Measurements from ENCODE around the gene KAT8. TPM values are rescaled to one million over a fixed set of nuclear protein-coding genes. Genes with fewer than 3 reads are reported as not detected.
A peak's percentile ranks its signal among the peaks of the same experiment; 100 is the strongest.

The KAT8 gene
- total and polyA plus RNA-seq, 2 of the 13 experiments (the other 11 are each of a cell fraction or from before 2014, with no cell fraction given) = 79.0 to 84.2 TPM

DNA sequence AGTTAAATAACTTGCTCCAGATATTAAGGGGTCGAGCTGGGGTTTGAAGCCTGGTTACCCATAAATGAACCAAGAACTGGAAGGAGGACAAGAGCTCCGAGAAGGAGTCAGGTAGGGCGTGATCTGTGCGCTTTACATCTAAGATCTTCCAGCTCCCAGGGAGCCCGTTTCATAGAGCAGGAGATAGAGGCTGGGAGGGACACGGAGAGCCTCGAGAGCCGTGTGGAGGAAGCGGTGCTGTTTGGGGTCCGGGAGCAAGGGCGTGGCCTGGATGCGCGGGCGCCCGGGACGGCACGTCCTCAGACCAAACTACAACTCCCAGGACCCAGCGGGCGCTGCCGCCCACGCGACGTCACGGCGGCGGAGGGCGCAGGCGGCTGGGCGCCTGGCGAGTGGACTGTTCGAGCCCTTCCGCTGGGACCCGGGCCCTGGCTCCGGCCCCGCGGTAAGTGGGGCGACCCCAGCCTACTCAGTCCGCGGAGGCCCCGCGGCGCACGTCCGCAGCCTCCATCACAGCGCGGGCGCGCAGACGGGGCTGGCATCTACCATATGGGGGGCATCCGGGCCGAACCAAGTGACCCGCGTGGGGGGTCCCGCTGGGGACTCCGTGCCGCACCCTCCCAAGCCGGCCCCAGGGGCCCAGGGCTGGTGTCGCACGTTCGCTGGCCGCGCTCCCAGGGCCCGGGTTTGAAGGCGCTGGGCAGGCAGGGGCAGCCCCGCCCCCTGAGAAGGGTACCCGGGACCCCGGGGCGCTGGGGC lies 9.2 kb upstream of the KAT8 start, which contains the start of gene BCKDK (continued):
- TF ChIP-seq PAXIP1 (CRISPR knock-in tag; conservative IDR thresholded peaks at IDR 0.05) = peak; percentile 37; the same call in 1 of the 2 replicates
- TF ChIP-seq RXRB (CRISPR knock-in tag; IDR thresholded peaks at IDR 0.05; ENCODE audit: borderline replicate concordance) = peak; percentile 52; the same call in 1 of the 2 replicates
- no peak; the same call in none of the 2 replicates for TF ChIP-seq ZNF20 (CRISPR knock-in tag; IDR thresholded peaks at IDR 0.05)
- TF ChIP-seq EEA1 (CRISPR knock-in tag; IDR thresholded peaks at IDR 0.05; ENCODE audit: borderline replicate concordance) = peak; percentile 87; the same call in 1 of the 2 replicates
- TF ChIP-seq, protein P1, sequence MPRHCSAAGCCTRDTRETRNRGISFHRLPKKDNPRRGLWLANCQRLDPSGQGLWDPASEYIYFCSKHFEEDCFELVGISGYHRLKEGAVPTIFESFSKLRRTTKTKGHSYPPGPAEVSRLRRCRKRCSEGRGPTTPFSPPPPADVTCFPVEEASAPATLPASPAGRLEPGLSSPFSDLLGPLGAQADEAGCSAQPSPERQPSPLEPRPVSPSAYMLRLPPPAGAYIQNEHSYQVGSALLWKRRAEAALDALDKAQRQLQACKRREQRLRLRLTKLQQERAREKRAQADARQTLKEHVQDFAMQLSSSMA (CRISPR knock-in tag; IDR thresholded peaks at IDR 0.05) = 0 out of 2 replicates have a peak, but pooled peaks have one; percentile 70
- TF ChIP-seq HOXA3 (CRISPR knock-in tag; IDR thresholded peaks at IDR 0.05) = peak; percentile 98
- no peak; the same call in 1 of the 2 replicates for TF ChIP-seq ZMYM3 (CRISPR knock-in tag; IDR thresholded peaks at IDR 0.05)
- TF ChIP-seq GATAD2A (CRISPR knock-in tag; IDR thresholded peaks at IDR 0.05) = no peak; the same call in 1 of the 2 replicates
- TF ChIP-seq SUZ12 (IDR thresholded peaks at IDR 0.05; ENCODE audit: low read depth, low read length) = peak; percentile 69
- TF ChIP-seq, protein P2, sequence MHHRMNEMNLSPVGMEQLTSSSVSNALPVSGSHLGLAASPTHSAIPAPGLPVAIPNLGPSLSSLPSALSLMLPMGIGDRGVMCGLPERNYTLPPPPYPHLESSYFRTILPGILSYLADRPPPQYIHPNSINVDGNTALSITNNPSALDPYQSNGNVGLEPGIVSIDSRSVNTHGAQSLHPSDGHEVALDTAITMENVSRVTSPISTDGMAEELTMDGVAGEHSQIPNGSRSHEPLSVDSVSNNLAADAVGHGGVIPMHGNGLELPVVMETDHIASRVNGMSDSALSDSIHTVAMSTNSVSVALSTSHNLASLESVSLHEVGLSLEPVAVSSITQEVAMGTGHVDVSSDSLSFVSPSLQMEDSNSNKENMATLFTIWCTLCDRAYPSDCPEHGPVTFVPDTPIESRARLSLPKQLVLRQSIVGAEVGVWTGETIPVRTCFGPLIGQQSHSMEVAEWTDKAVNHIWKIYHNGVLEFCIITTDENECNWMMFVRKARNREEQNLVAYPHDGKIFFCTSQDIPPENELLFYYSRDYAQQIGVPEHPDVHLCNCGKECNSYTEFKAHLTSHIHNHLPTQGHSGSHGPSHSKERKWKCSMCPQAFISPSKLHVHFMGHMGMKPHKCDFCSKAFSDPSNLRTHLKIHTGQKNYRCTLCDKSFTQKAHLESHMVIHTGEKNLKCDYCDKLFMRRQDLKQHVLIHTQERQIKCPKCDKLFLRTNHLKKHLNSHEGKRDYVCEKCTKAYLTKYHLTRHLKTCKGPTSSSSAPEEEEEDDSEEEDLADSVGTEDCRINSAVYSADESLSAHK (CRISPR knock-in tag; IDR thresholded peaks at IDR 0.05; ENCODE audit: borderline replicate concordance) = peak; percentile 79; the same call in 1 of the 2 replicates
- no peak for TF ChIP-seq AKNA (CRISPR knock-in tag; IDR thresholded peaks at IDR 0.05; ENCODE audit: borderline replicate concordance)
- TF ChIP-seq, protein P3, sequence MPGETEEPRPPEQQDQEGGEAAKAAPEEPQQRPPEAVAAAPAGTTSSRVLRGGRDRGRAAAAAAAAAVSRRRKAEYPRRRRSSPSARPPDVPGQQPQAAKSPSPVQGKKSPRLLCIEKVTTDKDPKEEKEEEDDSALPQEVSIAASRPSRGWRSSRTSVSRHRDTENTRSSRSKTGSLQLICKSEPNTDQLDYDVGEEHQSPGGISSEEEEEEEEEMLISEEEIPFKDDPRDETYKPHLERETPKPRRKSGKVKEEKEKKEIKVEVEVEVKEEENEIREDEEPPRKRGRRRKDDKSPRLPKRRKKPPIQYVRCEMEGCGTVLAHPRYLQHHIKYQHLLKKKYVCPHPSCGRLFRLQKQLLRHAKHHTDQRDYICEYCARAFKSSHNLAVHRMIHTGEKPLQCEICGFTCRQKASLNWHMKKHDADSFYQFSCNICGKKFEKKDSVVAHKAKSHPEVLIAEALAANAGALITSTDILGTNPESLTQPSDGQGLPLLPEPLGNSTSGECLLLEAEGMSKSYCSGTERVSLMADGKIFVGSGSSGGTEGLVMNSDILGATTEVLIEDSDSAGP (CRISPR knock-in tag; IDR thresholded peaks at IDR 0.05; ENCODE audit: borderline replicate concordance) = peak; percentile 89
- TF ChIP-seq, protein P4, sequence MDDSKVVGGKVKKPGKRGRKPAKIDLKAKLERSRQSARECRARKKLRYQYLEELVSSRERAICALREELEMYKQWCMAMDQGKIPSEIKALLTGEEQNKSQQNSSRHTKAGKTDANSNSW (CRISPR knock-in tag; IDR thresholded peaks at IDR 0.05; ENCODE audit: borderline replicate concordance) = no peak
- peak; percentile 37; the same call in 1 of the 2 replicates for TF ChIP-seq FOXA3 (CRISPR knock-in tag; IDR thresholded peaks at IDR 0.05)

Data from HepG2 (cell line).